SIG-M5 treated with dmso at 0.1 percent for 504 hours (cell line): ENCODE results near the gene ANKRD12.

Source experiments
- DNase-seq: peaks from one replicate; lab custom pipeline; 2025; ENCODE audit not compliant: unreplicated experiment; lab: John Stamatoyannopoulos, UW

Gene ANKRD12

DNA sequence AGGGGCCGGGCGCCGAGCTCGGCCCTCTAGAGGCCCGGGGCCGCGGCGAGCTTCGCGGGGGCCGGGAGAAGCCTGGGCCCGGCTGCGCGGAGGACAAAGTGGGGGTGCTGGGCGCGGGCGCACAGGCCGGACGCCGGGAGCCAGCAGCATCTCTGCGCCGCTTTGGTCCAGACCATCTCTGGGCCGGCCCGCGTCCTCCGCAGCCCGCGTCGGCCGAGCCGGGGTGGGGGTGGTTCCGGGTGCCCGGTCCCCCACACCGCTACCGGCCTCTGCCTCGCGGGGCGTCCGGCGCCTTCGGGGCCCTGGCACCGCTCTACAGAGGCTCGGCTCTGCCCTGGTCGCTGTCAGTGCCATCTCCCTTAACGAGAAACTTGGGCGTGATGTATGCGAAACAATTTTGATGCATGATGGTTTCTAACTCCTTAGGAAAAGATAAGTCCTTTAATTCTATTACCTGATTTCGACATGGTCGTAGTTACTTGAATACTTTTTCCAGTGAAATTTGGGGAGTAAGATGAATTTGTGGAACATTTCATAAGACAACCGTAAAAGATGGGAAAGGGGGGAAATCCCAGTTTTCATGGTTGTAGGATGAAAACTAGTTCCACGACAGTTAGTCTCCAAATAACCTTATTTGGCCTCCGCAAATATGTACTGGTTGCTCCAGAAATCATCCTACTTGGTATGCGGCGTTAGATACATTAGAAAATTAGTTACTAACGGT lies 198.6 kb downstream of the ANKRD12 start:
- DNase-seq: peak; percentile 41
